ENCODE measurements around the gene PHACTR1.

GRCh38 chr6:13074415-13075140 is 358.0 kb downstream of the PHACTR1 start:
- no peak for TF ChIP-seq CTCF (conservative IDR thresholded peaks at IDR 0.05; ENCODE audit: low read depth, low read length)
- TF ChIP-seq EZH2 (IDR thresholded peaks at IDR 0.05; ENCODE audit: borderline replicate concordance, low read depth, low read length, poor library complexity, severe bottlenecking): no peak
